Measurements from ENCODE around the gene MBP.

MBP gene

GRCh38 chr18:77106331-77106730 lies 26.3 kb downstream of the MBP start:
- Histone ChIP-seq H2AFZ (ENCODE audit: low read length) (no peak overlapping the region), H3K4me3 (ENCODE audit: low read depth, low read length, poor library complexity, severe bottlenecking) (no peak overlapping the region), H3K9ac (ENCODE audit: low read length) (no peak overlapping the region), H3K9me2 (ENCODE audit: low read depth, low read length) (no peaks in the 10 kb centered on the region), H4K20me1 (ENCODE audit: insufficient read depth, low read length) (no peaks in the 10 kb centered on the region), H3K4me2 (ENCODE audit: low read length) (no peak overlapping the region), H3K27ac (ENCODE audit: low read depth, low read length, poor library complexity, severe bottlenecking) (peak overlapping the region; percentile 50), H3K4me1 (ENCODE audit: insufficient read depth, low read length, severe bottlenecking) (peaks cover 81% of the 10 kb centered on the region), H3K36me3 (ENCODE audit: insufficient read depth, low read length) (peaks cover 50% of the 10 kb centered on the region), H3K27me3 (ENCODE audit: insufficient read depth, low read length) (no peaks in the 10 kb centered on the region), H3K79me2 (ENCODE audit: insufficient read depth, low read length) (no peaks in the 10 kb centered on the region), H3K9me3 (ENCODE audit: low read length) (no peaks in the 10 kb centered on the region), H3F3A (ENCODE audit: insufficient read depth, low read length) (peaks cover 10% of the 10 kb centered on the region)
- no peak for TF ChIP-seq CTCF (IDR thresholded peaks at IDR 0.05; ENCODE audit: low read length)
- TF ChIP-seq EZH2 (IDR thresholded peaks at IDR 0.05; ENCODE audit: borderline replicate concordance, low read length), result no peak

GRCh38 chr18:77105680-77106079 lies 26.9 kb downstream of the MBP start:
- Histone ChIP-seq H3K9me3 (ENCODE audit: low read length) (no peaks in the 10 kb centered on the region), H3K9ac (ENCODE audit: low read length) (no peak overlapping the region), H3K36me3 (ENCODE audit: insufficient read depth, low read length) (peaks cover 48% of the 10 kb centered on the region), H3K27me3 (ENCODE audit: insufficient read depth, low read length) (no peaks in the 10 kb centered on the region), H3F3A (ENCODE audit: insufficient read depth, low read length) (peaks cover 10% of the 10 kb centered on the region), H3K79me2 (ENCODE audit: insufficient read depth, low read length) (no peaks in the 10 kb centered on the region), H3K27ac (ENCODE audit: low read depth, low read length, poor library complexity, severe bottlenecking) (peak overlapping the region; percentile 50), H3K4me3 (ENCODE audit: low read depth, low read length, poor library complexity, severe bottlenecking) (no peak overlapping the region), H4K20me1 (ENCODE audit: insufficient read depth, low read length) (no peaks in the 10 kb centered on the region), H2AFZ (ENCODE audit: low read length) (no peak overlapping the region), H3K4me2 (ENCODE audit: low read length) (no peak overlapping the region), H3K4me1 (ENCODE audit: insufficient read depth, low read length, severe bottlenecking) (peaks cover 82% of the 10 kb centered on the region), H3K9me2 (ENCODE audit: low read depth, low read length) (no peaks in the 10 kb centered on the region)
- no peak for TF ChIP-seq EZH2 (IDR thresholded peaks at IDR 0.05; ENCODE audit: borderline replicate concordance, low read length)
- no peak for TF ChIP-seq CTCF (IDR thresholded peaks at IDR 0.05; ENCODE audit: low read length)

- Histone ChIP-seq H4K20me1 (ENCODE audit: insufficient read depth, low read length) (no peaks in the 10 kb centered on the region), H3K9me2 (ENCODE audit: low read depth, low read length) (no peaks in the 10 kb centered on the region), H3K4me1 (ENCODE audit: insufficient read depth, low read length, severe bottlenecking) (peaks cover 82% of the 10 kb centered on the region), H3K27me3 (ENCODE audit: insufficient read depth, low read length) (no peaks in the 10 kb centered on the region), H3K9ac (ENCODE audit: low read length) (no peak overlapping the region), H3F3A (ENCODE audit: insufficient read depth, low read length) (peaks cover 14% of the 10 kb centered on the region), H3K27ac (ENCODE audit: low read depth, low read length, poor library complexity, severe bottlenecking) (no peak overlapping the region), H2AFZ (ENCODE audit: low read length) (no peak overlapping the region), H3K36me3 (ENCODE audit: insufficient read depth, low read length) (peaks cover 54% of the 10 kb centered on the region), H3K9me3 (ENCODE audit: low read length) (no peaks in the 10 kb centered on the region), H3K79me2 (ENCODE audit: insufficient read depth, low read length) (no peaks in the 10 kb centered on the region), H3K4me3 (ENCODE audit: low read depth, low read length, poor library complexity, severe bottlenecking) (no peak overlapping the region), H3K4me2 (ENCODE audit: low read length) (no peak overlapping the region)
- TF ChIP-seq CTCF (IDR thresholded peaks at IDR 0.05; ENCODE audit: low read length), result no peak
- no peak for TF ChIP-seq EZH2 (IDR thresholded peaks at IDR 0.05; ENCODE audit: borderline replicate concordance, low read length)
Measured at GRCh38 chr18:77105028-77105427, 27.6 kb downstream of the MBP start.
